Activated CD4-positive, alpha-beta T cell treated with anti-CD3 and anti-CD28 coated beads, Interleukin-2, amount 10 ng/mL, durations not matched to agents 24 days and 14 days (primary cell): ENCODE data around the gene PIGU. TPM values are rescaled to one million over a fixed set of nuclear protein-coding genes. Genes with fewer than 3 reads are reported as not detected.
"Not testable (repeated sequence)": the region's sequence is repeated elsewhere in the genome, so short reads cannot be mapped to it uniquely, and the experiment has no call there.

Experiments used
- DNase-seq: peaks from one replicate; pipeline ENCODE4 v3.0.0; 2022
- H3K27ac Mint-ChIP-seq: one replicate; pipeline ENCODE4 v1.8.0; 2022; ENCODE audit warnings: mild to moderate bottlenecking, mixed read lengths
- H3K27me3 Mint-ChIP-seq: one replicate; pipeline ENCODE4 v1.8.0; 2022; ENCODE audit warnings: mixed read lengths
- H3K36me3 Mint-ChIP-seq: one replicate; pipeline ENCODE4 v1.8.0; 2022; ENCODE audit warnings: low read depth, mild to moderate bottlenecking, mixed read lengths
- H3K4me1 Mint-ChIP-seq: one replicate; pipeline ENCODE4 v1.8.0; 2021; ENCODE audit warnings: mixed read lengths
- H3K4me3 Mint-ChIP-seq: one replicate; pipeline ENCODE4 v1.8.0; 2022; ENCODE audit warnings: mild to moderate bottlenecking, moderate library complexity, mixed read lengths
- H3K9me3 Mint-ChIP-seq: one replicate; pipeline ENCODE4 v1.8.0; 2021; ENCODE audit warnings: mixed read lengths
- intact Hi-C: fragments of 100-400 bp; cut with micrococcal nuclease; formaldehyde crosslinking; loops from one replicate; pipeline ENCODE4 v1.15.1; 2023
- total RNA-seq: library from RNA; stranded (reverse); gene quantifications from 2 replicates; pipeline ENCODE4 v1.2.3, GENCODE V29; 2022

PIGU gene
- total RNA-seq, 1 donor from 2014 or later = 27.1 TPM

GRCh38 chr20:34703424-34704176 is 26.7 kb upstream of the PIGU start:
- peak; percentile 71 for DNase-seq
- Mint-ChIP-seq H3K27ac (peak overlapping the region; percentile 75), H3K27me3 (peaks cover 18% of the 10 kb centered on the region), H3K4me1 (peaks cover 28% of the 10 kb centered on the region), H3K36me3 (no peaks in the 10 kb centered on the region), H3K9me3 (no peaks in the 10 kb centered on the region), H3K4me3 (peak overlapping the region; percentile 88)
- intact Hi-C loops = loop anchor here (1.0 to 2.0 kb wide), 3 partner anchors 15 to 145 kb away; partner anchors contain the start of gene MAP1LC3A

GRCh38 chr20:34703061-34703423 is 26.1 kb upstream of the PIGU start:
- Mint-ChIP-seq H3K4me3 (peak overlapping the region; percentile 88), H3K4me1 (peaks cover 25% of the 10 kb centered on the region), H3K27me3 (peaks cover 18% of the 10 kb centered on the region), H3K36me3 (no peaks in the 10 kb centered on the region), H3K9me3 (no peaks in the 10 kb centered on the region), H3K27ac (no peak overlapping the region)
- intact Hi-C loops = no loop called here
- no peak for DNase-seq

GRCh38 chr20:34701405-34702085 is 24.7 kb upstream of the PIGU start:
- intact Hi-C loops = no loop called here
- no peak overlapping the region for H3K27ac Mint-ChIP-seq
- H3K36me3 Mint-ChIP-seq = no peaks in the 10 kb centered on the region
- H3K9me3 Mint-ChIP-seq = no peaks in the 10 kb centered on the region
- no peak for DNase-seq
- peak overlapping the region; percentile 0 for H3K4me3 Mint-ChIP-seq
- H3K27me3 Mint-ChIP-seq = peaks cover 23% of the 10 kb centered on the region
- peaks cover 22% of the 10 kb centered on the region for H3K4me1 Mint-ChIP-seq

- no peaks in the 10 kb centered on the region for H3K9me3 Mint-ChIP-seq
- no peaks in the 10 kb centered on the region for H3K36me3 Mint-ChIP-seq
- H3K27me3 Mint-ChIP-seq = peaks cover 13% of the 10 kb centered on the region
- H3K4me3 Mint-ChIP-seq = no peak overlapping the region
- intact Hi-C loops = no loop called here
- no peaks in the 10 kb centered on the region for H3K4me1 Mint-ChIP-seq
- no peak for DNase-seq
- no peak overlapping the region for H3K27ac Mint-ChIP-seq
Measured at GRCh38 chr20:34693414-34693813, 16.5 kb upstream of the PIGU start.

GRCh38 chr20:34691838-34692237 is 14.9 kb upstream of the PIGU start:
- intact Hi-C loops = no loop called here
- H3K27me3 Mint-ChIP-seq = peaks cover 8% of the 10 kb centered on the region
- no peak overlapping the region for H3K27ac Mint-ChIP-seq
- no peak for DNase-seq
- H3K4me3 Mint-ChIP-seq = no peak overlapping the region
- H3K9me3 Mint-ChIP-seq = no peaks in the 10 kb centered on the region
- no peaks in the 10 kb centered on the region for H3K4me1 Mint-ChIP-seq
- H3K36me3 Mint-ChIP-seq = no peaks in the 10 kb centered on the region

GRCh38 chr20:34689486-34689885 is 12.6 kb upstream of the PIGU start:
- Mint-ChIP-seq H3K9me3 (no peaks in the 10 kb centered on the region), H3K4me3 (no peak overlapping the region), H3K27me3 (peaks cover 1% of the 10 kb centered on the region), H3K36me3 (no peaks in the 10 kb centered on the region), H3K4me1 (no peaks in the 10 kb centered on the region), H3K27ac (no peak overlapping the region)
- no peak for DNase-seq
- intact Hi-C loops = no loop called here

GRCh38 chr20:34683667-34684066 is 6.8 kb upstream of the PIGU start:
- no peak for DNase-seq
- Mint-ChIP-seq H3K27ac (no peak overlapping the region), H3K27me3 (peaks cover 2% of the 10 kb centered on the region), H3K36me3 (no peaks in the 10 kb centered on the region), H3K4me3 (no peak overlapping the region), H3K4me1 (peaks cover 8% of the 10 kb centered on the region), H3K9me3 (no peaks in the 10 kb centered on the region)
- intact Hi-C loops = no loop called here

GRCh38 chr20:34680586-34681175 is 3.8 kb upstream of the PIGU start:
- peaks cover 17% of the 10 kb centered on the region for H3K4me1 Mint-ChIP-seq
- no peaks in the 10 kb centered on the region for H3K9me3 Mint-ChIP-seq
- H3K36me3 Mint-ChIP-seq = no peaks in the 10 kb centered on the region
- intact Hi-C loops = no loop called here
- DNase-seq = no peak
- peaks cover 2% of the 10 kb centered on the region for H3K27me3 Mint-ChIP-seq
- no peak overlapping the region for H3K4me3 Mint-ChIP-seq
- no peak overlapping the region for H3K27ac Mint-ChIP-seq

- H3K9me3 Mint-ChIP-seq = no peaks in the 10 kb centered on the region
- peaks cover 25% of the 10 kb centered on the region for H3K4me1 Mint-ChIP-seq
- H3K27ac Mint-ChIP-seq = peak overlapping the region; percentile 98
- DNase-seq = no peak
- H3K4me3 Mint-ChIP-seq = peak overlapping the region; percentile 92
- peaks cover 2% of the 10 kb centered on the region for H3K36me3 Mint-ChIP-seq
- intact Hi-C loops = loop anchor here (1.0 to 5.0 kb wide), 3 partner anchors 28 to 564 kb away; partner anchors contain the start of genes AHCY, EIF2S2 and TP53INP2
- no peaks in the 10 kb centered on the region for H3K27me3 Mint-ChIP-seq
Measured at GRCh38 chr20:34675993-34676641, 775 bp downstream of the PIGU start.

- Mint-ChIP-seq H3K36me3 (peaks cover 2% of the 10 kb centered on the region), H3K27me3 (no peaks in the 10 kb centered on the region), H3K4me1 (peaks cover 24% of the 10 kb centered on the region), H3K4me3 (peak overlapping the region; percentile 92), H3K27ac (no peak overlapping the region), H3K9me3 (no peaks in the 10 kb centered on the region)
- no peak for DNase-seq
- intact Hi-C loops = loop anchor here (5.0 kb wide), 1 partner anchor 563 kb away; the partner anchor contains the start of gene EIF2S2
Measured at GRCh38 chr20:34675561-34675960, 1.3 kb downstream of the PIGU start.

- Mint-ChIP-seq H3K27ac (no peak overlapping the region), H3K36me3 (peaks cover 2% of the 10 kb centered on the region), H3K9me3 (no peaks in the 10 kb centered on the region), H3K27me3 (no peaks in the 10 kb centered on the region), H3K4me1 (peaks cover 17% of the 10 kb centered on the region), H3K4me3 (no peak overlapping the region)
- intact Hi-C loops = no loop called here
- no peak for DNase-seq
Measured at GRCh38 chr20:34673412-34673811, 3.5 kb downstream of the PIGU start.

- no peak overlapping the region for H3K4me3 Mint-ChIP-seq
- DNase-seq = no peak
- H3K9me3 Mint-ChIP-seq = no peaks in the 10 kb centered on the region
- H3K27ac Mint-ChIP-seq = no peak overlapping the region
- peaks cover 2% of the 10 kb centered on the region for H3K4me1 Mint-ChIP-seq
- no peaks in the 10 kb centered on the region for H3K27me3 Mint-ChIP-seq
- H3K36me3 Mint-ChIP-seq = peaks cover 4% of the 10 kb centered on the region
- intact Hi-C loops = no loop called here
Measured at GRCh38 chr20:34669094-34669493, 7.8 kb downstream of the PIGU start.

- H3K4me1 Mint-ChIP-seq = not testable (repeated sequence)
Measured at GRCh38 chr20:34664751-34665150, 12.1 kb downstream of the PIGU start.

More at GRCh38 chr20:34664751-34665150, 12.1 kb downstream of the PIGU start:
- H3K27ac Mint-ChIP-seq, H3K9me3 Mint-ChIP-seq, H3K27me3 Mint-ChIP-seq, intact Hi-C loops, DNase-seq, H3K4me3 Mint-ChIP-seq, H3K36me3 Mint-ChIP-seq: not testable (repeated sequence)
